Measurements from ENCODE around the gene VWDE.

GRCh38 chr7:12287901-12288300, 115.8 kb downstream of the VWDE start:
- TF ChIP-seq MAX (IDR thresholded peaks at IDR 0.05) (no peak), RAD21 (IDR thresholded peaks at IDR 0.05; ENCODE audit: low read depth) (no peak), SP1 (IDR thresholded peaks at IDR 0.05; ENCODE audit: low read depth) (no peak), ZNF274 (IDR thresholded peaks at IDR 0.05; ENCODE audit: low read depth, low read length) (no peak), POLR2AphosphoS5 (IDR thresholded peaks at IDR 0.05; ENCODE audit: low read depth, low read length) (no peak), POLR2A (IDR thresholded peaks at IDR 0.05; ENCODE audit: borderline replicate concordance, extremely low read depth, insufficient read depth, insufficient read length) (no peak), JUND (IDR thresholded peaks at IDR 0.05) (no peak), EGR1 (IDR thresholded peaks at IDR 0.05; ENCODE audit: low read depth) (no peak), EZH2 (IDR thresholded peaks at IDR 0.05) (no peak), EZH2phosphoT487 (IDR thresholded peaks at IDR 0.05; ENCODE audit: borderline replicate concordance) (no peak), ATF3 (IDR thresholded peaks at IDR 0.05) (no peak), TCF7L2 (IDR thresholded peaks at IDR 0.05; ENCODE audit: borderline replicate concordance, extremely low read depth, insufficient read depth, insufficient read length) (no peak)
- TF ChIP-seq, protein P1, sequence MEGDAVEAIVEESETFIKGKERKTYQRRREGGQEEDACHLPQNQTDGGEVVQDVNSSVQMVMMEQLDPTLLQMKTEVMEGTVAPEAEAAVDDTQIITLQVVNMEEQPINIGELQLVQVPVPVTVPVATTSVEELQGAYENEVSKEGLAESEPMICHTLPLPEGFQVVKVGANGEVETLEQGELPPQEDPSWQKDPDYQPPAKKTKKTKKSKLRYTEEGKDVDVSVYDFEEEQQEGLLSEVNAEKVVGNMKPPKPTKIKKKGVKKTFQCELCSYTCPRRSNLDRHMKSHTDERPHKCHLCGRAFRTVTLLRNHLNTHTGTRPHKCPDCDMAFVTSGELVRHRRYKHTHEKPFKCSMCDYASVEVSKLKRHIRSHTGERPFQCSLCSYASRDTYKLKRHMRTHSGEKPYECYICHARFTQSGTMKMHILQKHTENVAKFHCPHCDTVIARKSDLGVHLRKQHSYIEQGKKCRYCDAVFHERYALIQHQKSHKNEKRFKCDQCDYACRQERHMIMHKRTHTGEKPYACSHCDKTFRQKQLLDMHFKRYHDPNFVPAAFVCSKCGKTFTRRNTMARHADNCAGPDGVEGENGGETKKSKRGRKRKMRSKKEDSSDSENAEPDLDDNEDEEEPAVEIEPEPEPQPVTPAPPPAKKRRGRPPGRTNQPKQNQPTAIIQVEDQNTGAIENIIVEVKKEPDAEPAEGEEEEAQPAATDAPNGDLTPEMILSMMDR (IDR thresholded peaks at IDR 0.05 in 2 of 3, conservative IDR thresholded peaks at IDR 0.05 in 1 of 3; ENCODE audit: borderline replicate concordance in 1 of 3, insufficient read depth in 1 of 3, low read depth in 2 of 3, low read length in 2 of 3): no peak
